ENCODE data around the gene OSBP2.

OSBP2 gene

GRCh38 chr22:30810105-30810504 is 115.4 kb downstream of the OSBP2 start:
- no peak for DNase-seq (ENCODE audit: low read depth)

GRCh38 chr22:30813936-30814335 is 119.3 kb downstream of the OSBP2 start:
- no peak for DNase-seq (ENCODE audit: low read depth)

DNA sequence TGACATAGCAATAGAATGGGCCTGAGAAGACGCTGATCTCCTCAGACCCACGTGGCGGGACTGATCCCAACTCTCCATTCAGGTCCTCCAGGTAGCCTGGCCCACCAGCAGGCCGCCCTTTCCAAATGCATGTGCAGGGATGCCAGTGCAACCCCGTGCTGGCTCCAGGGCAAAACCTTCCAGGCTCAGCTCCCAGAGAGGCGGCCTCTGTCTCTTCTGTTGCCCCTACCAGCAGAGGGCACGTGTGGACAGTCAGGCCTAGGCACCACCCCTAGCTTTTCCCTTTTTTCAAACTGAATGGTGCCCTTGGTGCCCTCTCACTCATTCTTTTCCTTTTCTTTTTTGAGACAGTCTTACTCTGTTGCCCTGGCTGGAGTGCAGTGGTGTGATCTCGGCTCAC is 121.7 kb downstream of the OSBP2 start:
- no peak for DNase-seq (ENCODE audit: low read depth)

GRCh38 chr22:30821381-30821780 is 126.7 kb downstream of the OSBP2 start:
- no peak for DNase-seq (ENCODE audit: low read depth)

DNA sequence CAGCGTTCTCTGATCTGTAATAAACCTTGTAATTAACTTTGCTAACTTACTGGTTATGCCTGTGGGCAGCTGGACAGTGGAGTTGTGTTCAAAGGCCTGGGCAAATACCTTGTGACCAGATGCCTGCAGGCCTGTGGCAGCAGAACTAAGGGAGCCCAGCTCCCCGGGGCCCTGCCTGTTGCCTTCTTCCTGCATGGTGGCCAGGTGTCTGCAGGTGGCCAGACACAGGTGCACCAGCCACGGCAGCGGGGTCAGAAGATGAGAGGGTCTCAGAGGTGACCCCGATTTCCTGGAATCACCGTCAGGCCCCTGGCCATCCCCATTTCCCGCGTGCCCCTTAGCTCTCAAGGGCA is 127.2 kb downstream of the OSBP2 start:
- no peak for DNase-seq (ENCODE audit: low read depth)

- DNase-seq (ENCODE audit: low read depth): no peak
Measured at GRCh38 chr22:30822216-30823014, 127.7 kb downstream of the OSBP2 start.

DNA sequence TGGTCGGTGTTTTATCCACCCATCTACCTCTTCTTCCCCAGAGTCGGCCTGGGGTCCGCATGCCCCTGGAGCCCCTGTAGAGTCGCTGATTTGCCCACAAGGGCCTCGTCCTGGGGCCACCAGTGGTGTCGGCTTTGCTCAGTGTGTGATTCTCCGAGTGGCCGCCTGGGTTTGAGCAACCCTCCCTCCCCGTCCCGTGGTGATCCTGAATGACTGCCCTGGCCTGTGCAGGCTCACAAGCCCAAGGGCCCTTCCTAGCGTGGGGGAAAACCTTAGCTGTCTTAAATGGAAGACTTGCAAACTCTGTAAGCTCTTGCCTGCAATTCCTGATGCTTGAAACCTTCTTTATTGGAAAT is 128.3 kb downstream of the OSBP2 start:
- DNase-seq (ENCODE audit: low read depth): no peak

DNA sequence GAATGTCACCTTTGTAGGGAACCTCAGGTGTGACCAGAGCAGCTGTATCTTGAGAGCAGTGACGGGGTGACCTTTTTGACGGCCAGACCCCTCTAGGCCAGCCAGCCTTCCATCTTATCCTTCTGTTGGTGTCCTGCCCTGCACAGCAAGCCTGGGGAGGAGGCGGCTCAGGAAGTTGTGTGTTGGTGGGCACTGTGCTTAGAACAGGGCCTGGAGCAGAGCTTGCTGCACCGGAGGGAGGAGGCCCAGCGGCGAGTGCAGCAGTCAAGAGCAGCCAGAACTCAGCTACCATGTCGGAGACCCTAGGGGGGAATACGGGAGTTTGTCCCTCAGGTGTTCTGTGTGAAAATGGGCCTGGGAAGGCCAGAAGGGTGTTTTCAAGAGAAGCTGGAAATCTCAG is 129.4 kb downstream of the OSBP2 start:
- no peak for DNase-seq (ENCODE audit: low read depth)

- DNase-seq (ENCODE audit: low read depth): no peak
Measured at GRCh38 chr22:30824711-30825110, 130.0 kb downstream of the OSBP2 start.

DNA sequence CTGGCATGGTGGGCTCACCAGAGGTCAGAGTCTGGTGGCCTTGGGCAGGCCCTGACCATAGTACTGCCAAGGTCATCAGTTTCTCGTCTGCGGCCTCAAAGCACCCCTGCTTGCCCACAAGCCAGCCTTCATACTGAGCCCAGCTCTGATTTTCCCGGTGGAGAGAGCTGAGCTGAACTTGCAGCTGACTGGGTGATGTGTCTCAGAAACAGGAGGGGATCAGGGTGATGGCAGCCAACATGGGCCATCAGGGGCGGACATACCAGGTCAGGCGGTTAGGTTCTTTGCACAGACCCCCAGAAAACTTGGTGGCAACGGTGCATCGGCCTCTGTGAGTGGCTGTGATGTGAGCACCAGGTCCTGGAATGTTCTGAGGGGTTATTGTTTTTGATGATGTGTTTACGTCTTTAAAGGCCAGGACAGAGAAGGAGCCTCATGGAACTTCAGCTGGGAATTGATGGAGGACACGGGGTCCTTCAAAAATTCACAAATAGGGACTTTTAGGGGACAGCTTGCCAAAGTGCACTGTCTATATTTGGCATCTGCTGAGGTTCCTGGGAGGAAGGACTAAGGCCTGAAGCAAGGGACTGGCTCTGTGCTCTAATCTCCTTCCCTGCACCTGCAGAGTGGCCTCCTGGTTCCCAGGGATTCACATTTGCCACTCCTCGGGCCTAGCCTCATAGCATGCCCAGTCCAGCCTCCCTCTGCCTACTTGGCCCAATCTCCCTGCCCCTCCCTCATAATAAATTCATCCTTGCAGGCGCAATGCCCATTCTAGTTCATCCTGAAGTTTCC is 131.2 kb downstream of the OSBP2 start:
- no peak for DNase-seq (ENCODE audit: low read depth)

GRCh38 chr22:30826670-30827355 is 132.1 kb downstream of the OSBP2 start:
- no peak for DNase-seq (ENCODE audit: low read depth)

GRCh38 chr22:30827646-30828045 is 133.0 kb downstream of the OSBP2 start:
- DNase-seq (ENCODE audit: low read depth): no peak

GRCh38 chr22:30828187-30829155 is 133.8 kb downstream of the OSBP2 start:
- DNase-seq (ENCODE audit: low read depth): no peak

- peak; percentile 94 for DNase-seq (ENCODE audit: low read depth)
Measured at GRCh38 chr22:30829901-30830550, 135.4 kb downstream of the OSBP2 start.

DNA sequence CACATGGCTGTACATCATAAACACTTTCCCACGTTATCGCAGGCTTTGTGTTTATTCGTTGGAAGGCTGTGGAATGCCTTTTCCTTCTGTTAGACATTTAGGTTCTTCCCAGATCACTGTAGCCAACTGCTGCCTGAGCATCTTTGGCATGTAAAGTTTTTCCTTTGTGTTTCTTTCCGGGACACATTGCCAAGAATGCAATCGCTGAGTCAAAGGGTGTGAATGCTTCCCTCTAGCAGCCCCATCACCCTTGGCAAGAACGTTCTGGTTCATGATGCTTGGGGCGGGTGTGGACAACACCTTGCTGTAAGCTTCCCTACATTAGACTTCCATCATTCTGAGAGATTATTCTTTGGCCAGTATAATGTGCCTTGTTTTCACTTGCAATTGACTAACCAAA is 136.2 kb downstream of the OSBP2 start:
- DNase-seq (ENCODE audit: low read depth): peak; percentile 68

GRCh38 chr22:30832407-30832987 is 137.8 kb downstream of the OSBP2 start:
- no peak for DNase-seq (ENCODE audit: low read depth)

GRCh38 chr22:30833322-30833721 is 138.6 kb downstream of the OSBP2 start:
- no peak for DNase-seq (ENCODE audit: low read depth)

DNA sequence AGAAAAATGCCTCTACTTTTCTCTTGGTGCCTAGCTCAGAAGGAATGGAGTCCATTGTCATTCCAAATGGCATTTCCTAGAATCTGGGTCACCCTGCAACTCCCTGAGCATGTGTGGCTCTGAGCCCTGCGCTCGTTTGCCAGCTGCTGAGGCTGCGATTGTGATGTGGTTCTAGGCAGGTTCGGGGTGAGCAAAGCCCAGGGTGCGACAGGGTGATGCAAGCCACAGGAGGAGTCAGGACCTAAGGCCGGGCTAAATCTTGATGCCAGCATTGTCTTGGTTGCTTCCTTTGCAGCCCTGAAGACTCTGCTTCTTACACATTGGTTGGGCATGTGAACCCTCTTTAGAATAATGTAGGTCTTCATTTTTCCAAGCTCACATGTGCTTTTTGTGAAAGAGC is 142.9 kb downstream of the OSBP2 start:
- DNase-seq (ENCODE audit: low read depth): no peak

DNA sequence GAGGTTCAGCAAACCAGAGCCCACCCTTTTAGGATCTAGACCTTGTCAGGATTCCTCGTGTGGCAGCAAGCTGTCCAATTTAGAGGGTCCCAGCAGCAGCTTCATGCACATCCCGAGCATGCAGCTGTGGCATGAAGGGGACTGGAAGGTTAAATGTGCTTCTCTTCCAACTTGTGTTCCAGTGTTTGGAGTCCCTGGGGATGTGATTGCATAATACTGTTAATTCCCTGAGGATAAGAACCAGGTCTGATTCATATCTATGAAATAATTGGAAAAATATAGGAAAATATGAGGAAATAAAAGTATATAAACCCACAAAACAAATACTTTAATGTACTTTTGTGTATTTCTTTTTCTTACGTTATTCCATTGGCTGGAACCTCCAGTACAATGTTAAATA is 143.4 kb downstream of the OSBP2 start:
- no peak for DNase-seq (ENCODE audit: low read depth)

GRCh38 chr22:30841273-30841672 is 146.6 kb downstream of the OSBP2 start:
- DNase-seq (ENCODE audit: low read depth): no peak

DNA sequence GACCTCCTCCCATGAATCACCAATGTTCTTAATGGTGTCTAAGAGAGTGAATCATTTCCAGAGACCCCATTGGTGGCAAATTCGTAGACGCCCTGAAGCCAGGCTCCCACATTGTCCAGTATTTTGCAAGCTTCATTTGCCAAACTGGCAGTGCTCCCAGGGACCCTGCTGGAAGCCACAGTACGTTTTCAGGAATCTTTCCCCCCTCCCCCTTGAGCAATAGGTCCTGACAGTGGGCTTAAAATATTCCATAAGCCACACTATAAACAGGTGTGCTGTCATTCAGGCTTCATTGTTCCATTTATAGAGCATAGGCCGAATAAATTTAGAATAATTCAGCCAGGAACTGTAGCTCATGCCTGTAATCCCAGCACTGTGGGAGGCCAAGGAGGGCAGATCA is 148.6 kb downstream of the OSBP2 start:
- DNase-seq (ENCODE audit: low read depth): no peak

All from stromal cell of bone marrow (primary cell).